ENCODE results near the gene PRTN3.

GRCh38 chr19:831407-832369, 9.1 kb upstream of the PRTN3 start:
- TF ChIP-seq CTCF (IDR thresholded peaks at IDR 0.05) (no peak), POLR2A (IDR thresholded peaks at IDR 0.05) (no peak)

All from adrenal gland (tissue), 5 donors.